ENCODE measurements around the gene NBPF6. TPM values are rescaled to one million over a fixed set of nuclear protein-coding genes. Genes with fewer than 3 reads are reported as not detected.
"Not testable (repeated sequence)": the region's sequence is repeated elsewhere in the genome, so short reads cannot be mapped to it uniquely, and the experiment has no call there.

The NBPF6 gene
- total RNA-seq, 4 donors from 2014 or later: 1.2 TPM; not detected in 3

GRCh38 chr1:108470750-108471149, 20.6 kb downstream of the NBPF6 start:
- not testable (repeated sequence) for H3K4me1 ChIP-seq; H3K9me3 ChIP-seq; H3K27ac ChIP-seq; H3K4me3 ChIP-seq; H3K27me3 ChIP-seq; H3K36me3 ChIP-seq; DNase-seq (ENCODE audit: low spot score in 2 of 2)
- WGBS, 2 donors: 79 to 81% methylated on average over 4 of the region's 4 CpGs

GRCh38 chr1:108474516-108474915, 24.4 kb downstream of the NBPF6 start:
- 80 to 87% methylated on average over 6 of the region's 6 CpGs for WGBS, 2 donors
- H3K4me3 ChIP-seq: not testable (repeated sequence)

GRCh38 chr1:108478429-108479015, 28.4 kb downstream of the NBPF6 start:
- DNase-seq (ENCODE audit: low spot score in 2 of 2): no peak
- 89 to 92% methylated on average over 2 of the region's 2 CpGs for WGBS, 2 donors

More at GRCh38 chr1:108474516-108474915, 24.4 kb downstream of the NBPF6 start:
- H3K4me1 ChIP-seq; DNase-seq (ENCODE audit: low spot score in 2 of 2); H3K27ac ChIP-seq; H3K27me3 ChIP-seq; H3K36me3 ChIP-seq: not testable (repeated sequence)
- H3K9me3 ChIP-seq: peaks cover 0 to 18% (median 4%) of the 10 kb centered on the region in 4 donors

GRCh38 chr1:108482708-108483107, 32.6 kb downstream of the NBPF6 start:
- no peaks in the 10 kb centered on the region for H3K36me3 ChIP-seq
- TF ChIP-seq CTCF (IDR thresholded peaks at IDR 0.05): no peak
- TF ChIP-seq EP300 (IDR thresholded peaks at IDR 0.05): no peak
- no peak for TF ChIP-seq POLR2A (IDR thresholded peaks at IDR 0.05)
- WGBS, 2 donors: 56 to 74% methylated on average over 1 of the region's 1 CpG

More at GRCh38 chr1:108478429-108479015, 28.4 kb downstream of the NBPF6 start:
- H3K9me3 ChIP-seq: peaks cover 0 to 24% (median 5%) of the 10 kb centered on the region in 4 donors
- H3K4me3 ChIP-seq: no peak overlapping the region
- H3K4me1 ChIP-seq: no peaks in the 10 kb centered on the region
- TF ChIP-seq CTCF (IDR thresholded peaks at IDR 0.05) (no peak), EP300 (IDR thresholded peaks at IDR 0.05) (no peak), POLR2A (IDR thresholded peaks at IDR 0.05) (no peak)
- H3K27me3 ChIP-seq: no peaks in the 10 kb centered on the region
- H3K27ac ChIP-seq: no peak overlapping the region
- H3K36me3 ChIP-seq: no peaks in the 10 kb centered on the region

GRCh38 chr1:108485990-108486389, 35.8 kb downstream of the NBPF6 start:
- H3K36me3 ChIP-seq; H3K4me1 ChIP-seq; H3K4me3 ChIP-seq; H3K27ac ChIP-seq; H3K27me3 ChIP-seq; DNase-seq (ENCODE audit: low spot score in 2 of 2): not testable (repeated sequence)
- H3K9me3 ChIP-seq: peaks cover 0 to 16% (median 0%) of the 10 kb centered on the region in 4 donors
- 81 to 83% methylated on average over 5 of the region's 5 CpGs for WGBS, 2 donors

More at GRCh38 chr1:108482708-108483107, 32.6 kb downstream of the NBPF6 start:
- Histone ChIP-seq H3K9me3 (peaks cover 0 to 37% (median 5%) of the 10 kb centered on the region in 4 donors), H3K4me3 (no peak overlapping the region), H3K4me1 (no peaks in the 10 kb centered on the region), H3K27me3 (no peaks in the 10 kb centered on the region), H3K27ac (no peak overlapping the region)
- no peak for DNase-seq (ENCODE audit: low spot score in 2 of 2)

- not testable (repeated sequence) for H3K4me3 ChIP-seq; H3K27me3 ChIP-seq; H3K27ac ChIP-seq; H3K36me3 ChIP-seq; DNase-seq (ENCODE audit: low spot score in 2 of 2); H3K4me1 ChIP-seq
- H3K9me3 ChIP-seq: peaks cover 0 to 16% (median 0%) of the 10 kb centered on the region in 4 donors
- WGBS, 2 donors: 92 to 93% methylated on average over 11 of the region's 11 CpGs
Measured at GRCh38 chr1:108486707-108487106, 36.6 kb downstream of the NBPF6 start.

GRCh38 chr1:108495008-108495407, 44.9 kb downstream of the NBPF6 start:
- H3K4me1 ChIP-seq; H3K4me3 ChIP-seq; H3K9me3 ChIP-seq; DNase-seq (ENCODE audit: low spot score in 2 of 2); H3K27me3 ChIP-seq; H3K36me3 ChIP-seq; H3K27ac ChIP-seq: not testable (repeated sequence)
- WGBS, 2 donors: 95 to 100% methylated on average over 1 of the region's 1 CpG

GRCh38 chr1:108496856-108497255, 46.7 kb downstream of the NBPF6 start:
- not testable (repeated sequence) for H3K9me3 ChIP-seq; DNase-seq (ENCODE audit: low spot score in 2 of 2); H3K27me3 ChIP-seq; H3K4me1 ChIP-seq; H3K27ac ChIP-seq; H3K36me3 ChIP-seq; H3K4me3 ChIP-seq
- 82 to 87% methylated on average over 4 of the region's 4 CpGs for WGBS, 2 donors
